ENCODE measurements around the gene CROCC2.
A peak's percentile ranks its signal among the peaks of the same experiment; 100 is the strongest.

CROCC2 gene

DNA sequence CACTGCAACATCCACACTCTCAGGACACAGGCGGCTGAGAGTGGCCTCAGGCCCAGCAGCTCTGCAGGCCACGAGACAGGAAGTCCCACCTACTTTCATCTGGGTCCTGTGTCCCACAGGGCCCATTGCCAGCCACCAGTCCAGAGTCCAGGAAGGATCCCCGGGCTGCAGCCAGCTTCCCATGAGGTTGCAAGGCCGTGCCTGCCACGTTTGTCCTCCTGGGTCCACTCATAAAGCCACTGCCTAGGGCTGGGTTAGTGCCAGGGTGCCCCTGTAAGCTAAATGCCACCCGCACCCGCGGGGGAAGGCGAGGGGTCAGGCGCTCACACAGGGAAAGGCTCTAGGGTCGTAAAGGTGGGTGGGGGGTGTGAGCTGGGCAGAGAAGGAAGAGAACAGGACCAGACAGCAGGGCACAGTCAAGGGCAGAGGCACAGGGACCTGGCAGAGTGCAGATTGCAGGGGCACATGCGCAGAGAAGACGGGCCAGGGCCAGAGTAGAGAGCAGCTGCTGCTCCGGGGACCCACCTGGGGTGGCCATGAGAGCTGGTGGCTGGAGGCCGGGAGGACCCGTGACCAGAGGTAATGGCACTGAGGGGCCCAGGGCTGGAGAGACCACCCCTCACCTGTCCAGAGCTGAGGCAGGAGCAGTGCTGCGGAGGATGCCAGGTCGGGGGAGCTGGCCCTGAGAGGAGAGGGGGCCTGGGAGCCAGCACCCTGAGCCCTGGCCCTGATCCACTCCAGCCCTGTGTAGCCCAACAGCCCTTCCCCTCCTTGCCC, 29.5 kb upstream of the CROCC2 start:
- no peak for TF ChIP-seq TAF1 (IDR thresholded peaks at IDR 0.05; ENCODE audit: borderline replicate concordance, low read depth, low read length)
- TF ChIP-seq POLR2AphosphoS5 (IDR thresholded peaks at IDR 0.05; ENCODE audit: low read depth, low read length) = no peak
- TF ChIP-seq POLR2A (IDR thresholded peaks at IDR 0.05; ENCODE audit: low read depth, low read length) = no peak
- DNase-seq (ENCODE audit: insufficient read length) = peak; percentile 21
- no peak for FAIRE-seq

DNA sequence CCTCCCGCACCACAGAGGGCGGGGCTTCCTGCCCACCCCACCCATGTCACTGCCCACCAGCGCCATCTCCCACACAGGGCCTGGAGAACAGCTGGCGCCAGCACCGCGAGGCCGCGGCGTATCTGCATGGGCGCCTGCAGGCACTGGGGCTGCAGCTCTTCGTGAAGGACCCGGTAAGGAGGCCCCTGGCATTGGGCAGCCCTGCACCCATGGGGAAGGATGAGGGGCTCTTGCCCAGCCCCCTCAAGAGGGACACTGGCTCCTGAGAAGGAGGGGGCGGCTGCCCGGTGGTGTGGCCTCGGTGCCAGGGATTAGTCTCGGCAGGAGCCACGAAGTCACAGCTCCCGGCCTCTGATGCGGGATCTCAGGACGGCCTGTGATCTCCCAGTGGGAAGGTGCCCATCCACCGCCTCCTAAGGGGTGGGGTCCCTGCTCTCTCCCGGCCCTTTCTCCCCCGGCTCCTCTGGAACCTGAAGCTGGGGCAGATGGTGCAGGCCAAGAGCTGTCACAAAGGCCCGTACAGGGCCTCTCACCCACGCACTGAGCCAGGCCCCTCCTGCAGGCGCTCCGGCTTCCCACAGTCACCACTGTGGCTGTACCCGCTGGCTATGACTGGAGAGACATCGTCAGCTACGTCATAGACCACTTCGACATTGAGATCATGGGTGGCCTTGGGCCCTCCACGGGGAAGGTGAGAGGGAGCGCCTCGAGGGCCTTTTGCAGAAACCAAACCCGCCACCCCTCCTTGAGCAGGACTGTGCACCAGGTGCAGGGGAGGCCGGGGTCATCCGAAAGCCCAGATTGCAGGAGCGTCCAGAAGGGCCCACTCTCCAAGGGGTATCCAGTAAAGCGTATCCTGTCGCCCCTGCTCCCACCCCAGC, 28.4 kb upstream of the CROCC2 start:
- FAIRE-seq = no peak
- peak; percentile 16 for DNase-seq (ENCODE audit: insufficient read length)
- TF ChIP-seq TAF1 (IDR thresholded peaks at IDR 0.05; ENCODE audit: borderline replicate concordance, low read depth, low read length) (no peak), POLR2AphosphoS5 (IDR thresholded peaks at IDR 0.05; ENCODE audit: low read depth, low read length) (no peak), POLR2A (IDR thresholded peaks at IDR 0.05; ENCODE audit: low read depth, low read length) (no peak)

DNA sequence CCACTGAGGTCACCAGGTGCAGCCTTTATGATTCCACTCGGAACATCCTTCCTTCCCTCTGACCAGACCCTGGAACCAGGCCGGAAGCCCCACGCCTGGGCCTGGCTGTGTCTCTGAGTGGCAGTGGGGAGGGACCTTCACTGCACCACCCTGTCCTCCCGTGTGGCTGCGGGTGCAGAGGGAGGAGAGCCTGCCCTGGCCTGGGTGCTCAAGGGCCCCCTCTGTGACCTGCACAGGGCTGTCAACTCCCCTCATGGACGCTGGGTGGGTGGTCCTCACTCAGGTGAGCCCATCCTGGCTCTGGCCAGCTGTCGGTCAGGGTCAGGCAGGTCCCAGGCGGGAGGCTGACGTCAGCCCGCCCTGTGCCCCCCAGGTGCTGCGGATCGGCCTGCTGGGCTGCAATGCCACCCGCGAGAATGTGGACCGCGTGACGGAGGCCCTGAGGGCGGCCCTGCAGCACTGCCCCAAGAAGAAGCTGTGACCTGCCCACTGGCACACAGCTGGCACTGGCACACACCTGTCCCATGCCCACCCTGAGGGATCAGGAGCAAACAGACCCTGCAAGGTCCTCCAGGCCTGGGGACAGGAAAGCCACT, 27.7 kb upstream of the CROCC2 start:
- no peak for FAIRE-seq
- TF ChIP-seq POLR2A (IDR thresholded peaks at IDR 0.05; ENCODE audit: low read depth, low read length) (no peak), TAF1 (IDR thresholded peaks at IDR 0.05; ENCODE audit: borderline replicate concordance, low read depth, low read length) (no peak), POLR2AphosphoS5 (IDR thresholded peaks at IDR 0.05; ENCODE audit: low read depth, low read length) (no peak)
- no peak for DNase-seq (ENCODE audit: insufficient read length)

DNA sequence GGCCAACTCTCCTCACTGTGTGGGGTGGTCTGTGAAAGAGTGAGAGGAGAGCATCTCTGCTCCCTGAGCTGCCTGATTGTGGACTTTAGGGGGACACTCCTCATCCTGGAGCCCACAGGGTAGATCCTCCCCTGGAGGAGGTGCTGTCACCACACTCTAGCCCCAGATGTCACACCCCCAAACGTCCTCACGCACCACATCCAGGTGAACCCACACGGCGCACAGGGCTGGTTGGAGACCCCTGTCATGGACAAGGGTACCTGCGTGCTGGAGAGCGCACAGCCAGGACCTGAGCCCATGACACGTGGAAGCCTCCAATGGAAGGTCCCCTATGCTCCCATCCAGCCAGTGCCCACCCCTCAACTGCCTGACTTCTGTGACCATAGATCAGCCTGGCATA, 27.0 kb upstream of the CROCC2 start:
- FAIRE-seq = no peak
- DNase-seq (ENCODE audit: insufficient read length) = no peak
- TF ChIP-seq TAF1 (IDR thresholded peaks at IDR 0.05; ENCODE audit: borderline replicate concordance, low read depth, low read length) = no peak
- no peak for TF ChIP-seq POLR2A (IDR thresholded peaks at IDR 0.05; ENCODE audit: low read depth, low read length)
- TF ChIP-seq POLR2AphosphoS5 (IDR thresholded peaks at IDR 0.05; ENCODE audit: low read depth, low read length) = no peak

DNA sequence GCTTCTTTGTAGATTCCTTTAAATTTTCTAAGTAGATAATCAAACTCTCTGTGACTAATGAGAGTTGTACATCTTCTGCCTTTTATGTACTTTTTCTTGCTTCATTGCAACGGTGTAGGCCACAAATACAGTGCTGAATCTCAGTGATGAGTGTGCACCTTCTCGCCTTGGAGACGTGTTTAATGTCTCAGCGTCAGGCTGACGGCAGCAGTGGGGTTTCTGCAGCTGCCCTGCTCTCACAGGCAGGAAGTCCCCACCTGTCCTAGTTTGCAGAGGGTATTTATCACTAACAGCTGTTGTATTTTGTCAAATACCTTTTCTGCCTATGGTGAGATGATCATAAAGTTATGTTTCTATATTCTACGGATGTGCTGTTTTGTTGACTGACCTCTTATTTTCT, 24.2 kb upstream of the CROCC2 start:
- no peak for FAIRE-seq
- TF ChIP-seq POLR2AphosphoS5 (IDR thresholded peaks at IDR 0.05; ENCODE audit: low read depth, low read length) (no peak), TAF1 (IDR thresholded peaks at IDR 0.05; ENCODE audit: borderline replicate concordance, low read depth, low read length) (no peak), POLR2A (IDR thresholded peaks at IDR 0.05; ENCODE audit: low read depth, low read length) (no peak)
- DNase-seq (ENCODE audit: insufficient read length) = no peak

DNA sequence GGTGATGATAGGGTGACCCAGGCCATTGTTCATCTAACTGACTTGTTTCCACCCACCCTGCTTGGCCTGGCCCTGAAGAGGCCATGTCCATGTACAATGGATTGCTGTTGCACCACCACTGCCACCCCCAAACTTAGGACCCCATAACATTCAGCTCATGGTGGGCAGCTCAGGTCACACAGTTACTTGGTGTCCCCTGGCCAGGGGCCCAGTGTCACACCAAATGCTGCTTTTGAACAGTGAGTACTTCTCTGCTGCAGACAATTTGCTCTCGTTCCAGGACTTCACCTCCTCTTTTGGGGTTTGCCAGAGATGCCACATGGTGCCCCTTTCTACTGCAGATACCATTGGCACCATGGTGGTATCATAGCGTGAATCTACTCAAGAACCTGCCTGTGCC, 21.9 kb upstream of the CROCC2 start:
- no peak for TF ChIP-seq POLR2AphosphoS5 (IDR thresholded peaks at IDR 0.05; ENCODE audit: low read depth, low read length)
- no peak for TF ChIP-seq POLR2A (IDR thresholded peaks at IDR 0.05; ENCODE audit: low read depth, low read length)
- no peak for TF ChIP-seq TAF1 (IDR thresholded peaks at IDR 0.05; ENCODE audit: borderline replicate concordance, low read depth, low read length)
- DNase-seq (ENCODE audit: insufficient read length) = no peak
- FAIRE-seq = no peak

DNA sequence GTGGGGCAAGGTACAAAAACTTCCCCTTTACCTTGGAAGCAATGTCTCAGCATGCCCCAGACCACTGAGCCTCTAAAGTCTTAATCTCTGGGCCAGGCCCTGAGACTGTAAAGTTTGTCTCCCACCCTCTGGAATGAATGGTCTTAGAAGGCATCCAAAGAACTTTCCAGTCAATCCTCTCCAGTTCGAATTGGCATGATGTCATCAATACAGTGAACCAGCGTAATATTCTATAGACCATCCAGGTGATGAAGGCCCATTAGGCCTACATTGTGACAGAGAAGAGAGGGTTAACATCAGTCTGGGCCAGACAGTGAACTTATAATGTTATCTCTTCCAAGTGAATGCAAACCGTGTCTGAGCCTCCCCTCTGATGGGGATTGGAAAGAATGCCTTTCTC, 21.4 kb upstream of the CROCC2 start:
- FAIRE-seq (no peak), DNase-seq (ENCODE audit: insufficient read length) (no peak)
- no peak for TF ChIP-seq TAF1 (IDR thresholded peaks at IDR 0.05; ENCODE audit: borderline replicate concordance, low read depth, low read length)
- no peak for TF ChIP-seq POLR2AphosphoS5 (IDR thresholded peaks at IDR 0.05; ENCODE audit: low read depth, low read length)
- no peak for TF ChIP-seq POLR2A (IDR thresholded peaks at IDR 0.05; ENCODE audit: low read depth, low read length)

DNA sequence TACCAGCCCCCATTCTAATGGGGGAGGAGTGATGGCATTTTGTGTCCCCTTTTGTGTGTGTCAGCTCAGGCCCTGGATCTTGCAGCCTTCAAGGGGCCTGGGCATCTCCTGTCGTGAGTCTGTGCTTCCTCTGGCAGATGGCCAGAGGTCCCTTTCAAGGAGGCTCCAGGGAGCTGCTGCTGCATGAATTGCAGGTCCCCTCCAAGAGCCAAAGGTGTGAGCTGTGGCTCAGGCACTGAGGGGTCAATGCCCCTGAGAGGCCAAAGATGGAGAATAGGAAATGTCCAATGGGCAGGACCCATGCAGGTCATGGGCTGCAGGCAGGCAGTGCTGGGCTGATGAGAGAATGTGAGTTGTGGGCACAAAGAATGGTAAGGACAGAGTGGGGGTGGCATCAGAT, 20.6 kb upstream of the CROCC2 start:
- DNase-seq (ENCODE audit: insufficient read length) (no peak), FAIRE-seq (no peak)
- no peak for TF ChIP-seq POLR2AphosphoS5 (IDR thresholded peaks at IDR 0.05; ENCODE audit: low read depth, low read length)
- no peak for TF ChIP-seq POLR2A (IDR thresholded peaks at IDR 0.05; ENCODE audit: low read depth, low read length)

DNA sequence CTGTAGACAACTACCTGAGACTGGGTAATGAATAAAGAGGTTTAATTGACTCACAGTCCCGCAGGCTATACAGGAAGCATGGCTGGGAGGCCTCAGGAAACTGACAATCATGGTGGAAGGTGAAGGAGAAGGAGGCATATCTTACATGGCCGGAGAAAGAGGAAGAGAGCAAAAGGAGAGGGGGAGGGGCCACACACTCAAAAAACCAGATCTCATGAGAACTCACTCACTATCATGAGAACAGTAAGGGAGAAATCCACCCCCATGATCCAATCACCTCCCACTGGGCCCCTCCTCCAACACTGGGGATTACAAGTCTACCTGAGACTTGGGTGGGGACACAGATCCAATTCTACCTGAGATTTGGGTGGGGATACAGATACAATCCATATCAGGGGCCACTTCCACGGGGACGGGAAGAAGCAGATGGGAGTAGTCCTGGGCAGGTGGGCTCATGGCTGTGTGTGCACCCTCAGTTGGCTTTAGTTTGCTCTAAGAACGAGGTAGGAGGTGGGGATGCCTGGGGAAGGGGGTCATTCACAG, 20.0 kb upstream of the CROCC2 start:
- TF ChIP-seq POLR2AphosphoS5 (IDR thresholded peaks at IDR 0.05; ENCODE audit: low read depth, low read length) = no peak
- no peak for TF ChIP-seq POLR2A (IDR thresholded peaks at IDR 0.05; ENCODE audit: low read depth, low read length)
- TF ChIP-seq TAF1 (IDR thresholded peaks at IDR 0.05; ENCODE audit: borderline replicate concordance, low read depth, low read length) = no peak
- FAIRE-seq = no peak
- DNase-seq (ENCODE audit: insufficient read length) = no peak

DNA sequence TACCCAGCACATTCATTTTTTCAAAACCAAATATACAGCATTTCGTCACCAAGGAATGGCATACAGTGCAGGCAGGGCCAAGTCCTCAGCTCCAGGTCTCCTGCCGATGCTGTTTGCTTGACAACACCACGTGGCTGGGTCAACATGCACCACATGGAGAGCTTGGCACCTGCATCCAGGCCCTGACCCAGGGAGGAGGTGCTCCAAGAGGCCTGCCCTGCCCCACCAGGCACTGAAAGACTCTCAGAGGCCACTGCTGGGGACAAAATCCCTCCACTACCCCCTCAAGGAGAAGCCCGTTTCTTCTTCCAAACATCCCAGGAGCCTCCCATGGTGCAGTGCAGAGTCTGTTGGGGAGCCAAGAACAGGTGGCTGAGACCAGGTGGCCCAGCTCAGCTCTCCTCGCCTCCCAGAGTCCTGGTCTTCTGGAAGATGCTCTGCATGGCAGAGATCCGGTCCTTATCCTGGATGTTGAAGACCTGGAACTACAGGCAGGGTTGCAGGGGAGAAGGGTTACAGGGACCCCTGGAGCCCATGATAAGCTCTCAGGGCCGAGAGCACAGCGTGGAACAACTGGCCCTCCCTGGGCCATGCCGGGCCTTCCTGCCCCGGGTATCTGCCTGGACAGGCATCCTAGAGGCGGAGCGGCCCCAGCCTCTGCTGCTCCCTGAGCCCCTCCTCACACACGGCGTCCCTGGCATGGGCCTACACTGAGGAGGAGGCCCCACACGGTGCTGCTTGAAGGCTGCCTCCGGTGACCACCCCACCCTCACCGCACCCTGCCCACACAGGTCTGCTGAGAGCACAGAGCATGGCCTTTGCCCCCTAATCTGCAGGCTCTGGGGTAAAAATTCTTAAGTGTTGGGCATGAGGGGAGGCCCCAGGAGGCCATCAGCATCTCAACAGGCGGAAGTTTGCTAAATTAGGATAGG, 19.2 kb upstream of the CROCC2 start:
- no peak for TF ChIP-seq TAF1 (IDR thresholded peaks at IDR 0.05; ENCODE audit: borderline replicate concordance, low read depth, low read length)
- no peak for TF ChIP-seq POLR2AphosphoS5 (IDR thresholded peaks at IDR 0.05; ENCODE audit: low read depth, low read length)
- no peak for TF ChIP-seq POLR2A (IDR thresholded peaks at IDR 0.05; ENCODE audit: low read depth, low read length)
- no peak for DNase-seq (ENCODE audit: insufficient read length)

More for the DNA sequence above, 19.2 kb upstream of the CROCC2 start:
- FAIRE-seq = no peak

Data from GM12892 (cell line).